Amniotic stem cell (primary cell): ENCODE measurements around the gene CRACR2B.

Experiments used
- DNase-seq: peaks from one replicate; lab custom pipeline; 2025; lab: John Stamatoyannopoulos, UW

The CRACR2B gene

GRCh38 chr11:854601-855329, 27.0 kb downstream of the CRACR2B start:
- DNase-seq: no peak

- no peak for DNase-seq
Measured at GRCh38 chr11:855330-855674, 27.6 kb downstream of the CRACR2B start.

DNA sequence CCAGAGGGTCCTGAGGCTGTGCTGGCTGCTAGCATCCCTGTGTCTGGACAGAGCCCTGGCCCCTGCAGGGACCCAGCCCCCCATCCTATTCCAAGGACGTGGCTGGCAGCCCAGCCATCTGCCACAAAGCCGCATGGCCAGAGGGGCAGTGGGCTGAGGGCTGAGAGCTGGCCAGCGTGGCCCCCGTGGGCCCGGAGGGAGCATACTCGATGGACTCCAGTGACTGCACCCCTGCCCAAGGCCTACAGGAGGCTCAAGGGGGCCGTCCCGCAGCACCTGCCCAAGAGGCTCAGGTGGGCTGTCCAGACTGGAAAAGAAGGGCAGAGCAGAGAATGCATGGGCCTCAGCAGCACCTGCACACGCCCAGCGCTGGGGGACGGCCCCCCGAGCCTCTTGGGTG, 28.1 kb downstream of the CRACR2B start:
- no peak for DNase-seq

DNA sequence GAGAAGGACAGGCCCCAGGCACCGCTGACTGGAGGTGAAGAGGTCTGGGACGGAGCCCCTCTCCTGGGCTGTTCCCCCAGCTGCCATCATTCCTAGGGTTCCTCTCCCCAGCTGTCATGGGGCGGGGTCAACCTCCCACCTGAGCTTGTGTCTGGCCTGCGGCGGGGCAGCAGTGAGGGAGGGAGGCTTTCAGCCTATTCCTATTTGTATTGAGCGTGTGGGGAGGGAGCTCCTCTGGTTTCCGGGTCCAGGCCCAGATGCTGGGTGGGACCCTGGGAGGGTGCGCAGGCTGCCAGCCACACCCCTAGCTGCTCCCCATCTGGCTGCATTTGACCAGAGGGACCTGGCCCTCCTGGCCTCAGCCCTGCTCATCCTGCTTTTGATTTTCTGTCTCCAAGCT, 28.7 kb downstream of the CRACR2B start:
- no peak for DNase-seq

DNA sequence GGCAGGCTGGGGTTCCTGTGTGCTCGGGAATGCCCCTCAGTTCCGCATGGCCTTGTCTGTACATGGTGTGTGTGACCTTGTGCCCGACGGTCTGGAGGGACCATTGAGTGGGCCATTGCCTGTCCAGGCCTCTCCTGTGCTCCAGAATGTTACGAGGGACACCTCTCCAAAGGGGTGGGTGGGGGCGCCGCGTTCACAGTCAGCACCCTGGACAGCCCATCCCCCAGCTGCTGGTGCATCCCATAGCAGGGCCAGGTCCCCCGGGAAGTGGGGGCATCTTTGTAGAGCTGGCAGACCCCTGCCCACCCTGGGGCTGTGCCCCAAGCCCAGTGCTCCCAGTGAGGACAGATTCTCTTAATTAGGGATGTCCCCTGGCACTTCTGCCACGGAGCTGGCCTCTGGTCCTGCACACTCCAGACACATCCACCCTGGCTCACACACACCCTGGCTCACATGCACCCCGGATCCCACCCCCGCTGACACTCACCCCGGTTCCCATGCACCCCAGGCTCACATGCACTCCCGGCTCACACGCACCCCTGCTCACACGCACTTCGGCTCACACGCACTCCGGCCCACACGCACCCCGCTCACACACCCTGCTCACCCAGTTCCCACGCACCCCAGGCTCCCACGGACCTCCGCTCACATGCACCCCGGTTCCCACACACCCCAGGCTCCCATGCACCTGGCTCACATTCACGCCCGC, 30.5 kb downstream of the CRACR2B start:
- no peak for DNase-seq

DNA sequence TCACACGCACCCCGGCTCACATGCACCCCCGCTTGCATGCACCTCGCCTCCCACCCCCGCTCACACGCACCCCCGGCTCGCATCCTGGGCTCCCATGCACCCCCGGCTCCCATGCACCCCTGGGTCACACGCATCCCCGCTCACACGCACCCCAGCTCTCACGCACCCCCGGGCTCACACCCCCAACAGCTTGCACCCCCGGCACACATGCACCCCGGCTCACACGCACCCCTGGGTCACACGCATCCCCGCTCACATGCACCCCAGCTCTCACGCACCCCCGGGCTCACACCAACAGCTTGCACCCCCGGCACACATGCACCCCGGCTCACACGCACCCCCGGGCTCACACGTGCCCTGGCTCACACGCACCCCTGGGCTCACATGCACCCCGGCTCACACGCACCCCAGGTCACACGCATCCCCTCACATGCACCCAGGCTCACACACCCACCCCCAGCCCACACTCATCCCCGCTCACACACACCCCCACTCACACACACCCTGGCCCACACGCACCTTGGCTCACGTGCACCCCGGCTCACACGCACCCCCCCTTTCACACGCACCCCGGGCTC, 31.1 kb downstream of the CRACR2B start:
- no peak for DNase-seq

- peak; percentile 23 for DNase-seq
Measured at GRCh38 chr11:859394-860131, 31.8 kb downstream of the CRACR2B start.

DNA sequence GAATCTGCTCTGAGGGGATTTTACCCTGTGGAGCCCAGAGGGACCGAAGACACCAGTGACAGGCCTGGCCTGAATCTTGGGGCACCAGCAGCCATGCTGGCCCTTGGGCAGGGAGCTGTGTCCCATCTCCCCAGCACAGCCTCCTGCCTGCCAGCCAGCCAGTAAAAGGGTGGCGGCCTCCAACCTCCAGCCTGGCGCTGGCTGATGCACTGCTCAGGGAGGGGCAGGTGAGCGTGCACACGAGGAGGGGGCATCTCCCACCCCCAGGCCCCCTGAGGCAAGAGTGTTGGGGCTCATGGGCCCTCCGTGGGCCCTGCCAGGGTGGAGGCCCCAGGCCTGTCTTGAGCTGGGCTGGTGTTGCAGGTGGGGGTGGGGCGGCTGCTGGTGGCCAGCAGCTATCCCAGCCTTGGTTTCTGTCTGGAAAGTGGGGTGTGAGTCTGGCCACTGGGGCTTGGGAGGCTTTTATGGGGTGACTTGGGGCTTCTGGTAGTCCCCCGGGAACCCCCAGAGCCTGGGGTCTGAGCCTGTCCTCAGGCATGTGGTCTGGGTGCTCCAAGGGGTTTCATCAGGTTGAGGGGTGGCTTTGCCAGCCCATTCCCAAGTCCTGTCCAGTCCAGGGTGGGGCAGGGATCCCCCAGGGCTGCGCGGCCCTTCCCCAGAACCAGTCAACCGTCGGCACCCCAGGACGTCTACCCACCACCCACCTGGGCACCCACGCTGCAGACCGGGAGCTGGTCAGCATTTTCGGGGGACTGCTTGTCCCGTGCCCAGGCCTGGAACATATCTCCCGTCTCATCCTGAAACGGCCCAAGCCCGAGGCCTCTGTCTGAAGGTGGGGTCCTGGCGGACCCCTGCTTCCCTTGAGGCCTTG, 32.8 kb downstream of the CRACR2B start:
- no peak for DNase-seq

- no peak for DNase-seq
Measured at GRCh38 chr11:861105-861479, 33.4 kb downstream of the CRACR2B start.

DNA sequence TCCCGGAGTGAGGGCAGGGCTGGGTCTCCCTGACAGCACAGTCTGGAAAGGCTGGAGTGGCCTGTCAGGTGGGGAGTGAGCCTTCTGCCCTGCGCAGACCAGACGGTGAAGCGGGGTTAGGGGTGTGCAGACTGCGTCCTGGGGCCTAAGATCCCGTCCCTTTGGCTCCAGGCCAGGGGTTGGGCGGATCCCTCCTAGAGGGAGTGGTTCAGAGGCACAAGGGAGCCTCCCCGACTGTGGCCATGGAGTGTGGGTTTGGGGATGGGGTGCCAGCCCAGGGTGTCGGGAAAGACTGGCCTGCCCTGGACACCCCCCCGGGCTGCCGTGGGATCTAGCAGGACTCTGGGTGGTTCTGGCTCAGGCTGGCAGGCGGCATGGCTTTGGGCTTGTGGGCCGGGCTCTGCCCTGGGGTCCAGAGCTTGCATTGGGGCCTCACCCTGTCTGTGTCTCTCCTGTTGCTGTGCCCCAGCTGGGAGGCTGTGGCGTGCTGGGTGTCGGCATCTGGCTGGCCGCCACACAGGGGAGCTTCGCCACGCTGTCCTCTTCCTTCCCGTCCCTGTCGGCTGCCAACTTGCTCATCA, 34.5 kb downstream of the CRACR2B start:
- no peak for DNase-seq

GRCh38 chr11:862696-863022, 34.9 kb downstream of the CRACR2B start:
- no peak for DNase-seq

- DNase-seq: no peak
Measured at GRCh38 chr11:863023-863909, 35.5 kb downstream of the CRACR2B start.

GRCh38 chr11:863910-864827, 36.5 kb downstream of the CRACR2B start:
- DNase-seq: no peak

- DNase-seq: no peak
Measured at GRCh38 chr11:864898-865297, 37.2 kb downstream of the CRACR2B start.

- no peak for DNase-seq
Measured at GRCh38 chr11:865462-866430, 38.0 kb downstream of the CRACR2B start.

DNA sequence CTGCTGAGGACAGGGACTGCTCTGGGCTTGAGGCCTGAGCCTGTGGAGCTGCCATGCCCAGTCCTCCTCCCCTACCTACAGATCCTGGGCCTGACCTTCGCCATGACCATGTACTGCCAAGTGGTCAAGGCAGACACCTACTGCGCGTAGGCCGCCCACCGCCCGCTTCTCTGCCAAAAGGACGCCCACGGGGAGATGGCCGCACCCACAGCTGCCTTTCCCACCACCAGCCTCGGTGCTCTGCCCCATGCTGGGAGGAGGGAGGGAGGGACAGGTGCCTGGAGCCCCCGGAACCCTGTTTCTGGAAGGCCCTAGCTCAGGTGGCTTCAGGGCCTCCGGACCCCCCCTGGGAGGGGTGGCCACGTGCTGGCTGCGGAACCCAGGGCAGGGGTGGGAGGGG, 38.8 kb downstream of the CRACR2B start:
- DNase-seq: no peak

DNA sequence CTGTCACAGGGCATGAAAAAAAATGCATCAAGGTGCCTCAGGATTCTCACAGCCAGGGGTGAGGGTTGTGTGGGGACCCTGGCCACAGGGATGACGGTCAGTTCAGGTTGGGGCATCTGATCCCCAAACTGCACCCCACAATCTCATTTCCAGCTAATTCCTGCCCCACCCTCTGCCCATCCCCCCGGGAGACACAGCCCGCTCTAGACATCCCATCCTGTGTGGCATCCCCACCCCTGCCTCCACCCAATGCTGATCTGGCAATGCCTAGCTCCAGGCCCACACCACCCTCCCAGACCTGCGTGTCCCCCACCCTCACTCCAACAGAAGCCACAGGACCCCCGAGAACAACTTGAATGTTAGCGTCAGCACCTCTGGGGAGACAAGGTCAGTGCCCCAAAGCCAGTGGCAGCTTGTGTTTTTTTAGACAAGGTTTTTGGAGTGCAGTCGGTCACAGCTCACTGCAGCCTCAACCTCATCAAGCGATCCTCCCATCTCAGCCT, 40.2 kb downstream of the CRACR2B start:
- no peak for DNase-seq

DNA sequence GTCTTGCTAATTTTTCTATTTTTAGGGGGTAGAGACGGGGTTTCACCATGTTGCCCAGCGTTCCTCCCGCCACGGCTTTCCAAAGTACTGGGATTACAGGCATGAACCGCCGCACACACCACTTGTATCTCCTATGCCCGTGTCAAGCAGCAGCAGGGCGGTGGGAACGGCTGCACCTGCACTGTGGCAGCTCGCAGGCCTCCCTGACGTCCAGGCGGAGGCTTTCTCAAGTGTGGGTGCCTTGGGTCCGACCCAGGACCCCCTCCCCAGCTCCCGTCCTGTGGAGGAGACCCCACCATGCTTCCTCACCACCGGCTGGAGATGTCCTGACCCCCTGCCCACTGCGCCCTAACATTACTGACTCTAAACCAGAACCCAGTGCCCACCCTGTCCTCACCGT, 40.7 kb downstream of the CRACR2B start:
- no peak for DNase-seq
